Measurements from ENCODE around the gene DIRAS1. TPM values are rescaled to one million over a fixed set of nuclear protein-coding genes. Genes with fewer than 3 reads are reported as not detected.

Gene DIRAS1, protein sequence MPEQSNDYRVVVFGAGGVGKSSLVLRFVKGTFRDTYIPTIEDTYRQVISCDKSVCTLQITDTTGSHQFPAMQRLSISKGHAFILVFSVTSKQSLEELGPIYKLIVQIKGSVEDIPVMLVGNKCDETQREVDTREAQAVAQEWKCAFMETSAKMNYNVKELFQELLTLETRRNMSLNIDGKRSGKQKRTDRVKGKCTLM
- total RNA-seq (2014; rRNA removed; shearing (Covaris generic)), result 7.2 and 7.3 TPM in 2 replicates
- polyA plus RNA-seq (2015; cell fraction: cytosol; rRNA removed), result 25.3 and 38.3 TPM in 2 replicates
- 14.2 and 14.4 TPM in 2 replicates for polyA plus RNA-seq (2015; cell fraction: nucleus; rRNA removed)

DNA sequence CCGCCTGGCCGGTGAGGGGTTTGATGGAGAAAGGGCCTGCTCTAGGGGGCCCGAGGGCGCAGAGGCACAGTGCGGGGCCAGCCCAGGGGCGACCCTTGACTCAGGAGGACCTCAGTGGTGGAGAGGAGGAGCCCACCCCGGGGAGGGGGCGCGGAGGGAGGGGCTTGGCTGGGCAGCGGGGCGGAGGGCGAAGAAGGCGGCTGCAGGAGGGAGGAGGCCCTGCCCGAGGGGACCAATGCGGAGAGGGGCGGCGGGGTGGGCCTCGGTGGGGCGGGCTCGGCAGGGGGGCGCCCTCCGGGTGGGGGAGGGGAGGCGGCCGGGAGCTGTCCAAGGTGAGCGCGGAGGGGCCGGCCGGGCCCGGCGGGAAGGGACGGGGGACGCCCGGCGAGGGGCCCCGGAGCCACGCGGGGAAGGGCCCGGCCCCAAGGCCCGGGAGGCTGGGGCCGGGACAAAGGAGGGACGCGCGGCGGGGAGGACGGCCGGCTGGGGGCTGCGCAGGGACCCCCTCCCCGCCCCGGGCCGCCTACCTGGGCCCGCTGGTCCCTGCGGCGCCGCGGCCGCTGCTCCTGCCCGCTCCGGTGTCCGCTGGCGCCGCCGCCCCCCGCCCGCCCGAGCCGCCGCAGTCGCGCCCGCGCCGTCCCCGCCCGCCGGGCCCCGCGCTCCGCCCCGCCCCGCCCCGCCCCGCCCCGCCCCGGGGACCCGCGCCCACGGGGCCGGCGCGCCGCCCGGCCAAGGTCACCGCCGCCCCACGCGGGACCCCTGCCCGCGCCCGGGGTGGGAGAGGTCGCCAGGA, at the start of gene DIRAS1:
Gene DIRAS1, minus strand, starts transcription at position 596 of the 793 bp plus-strand sequence. CDS start 3,566 bp downstream, outside the sequence.
- in situ Hi-C loops (cut with HindIII; ENCODE audit: low pct_unique_long_range_greater_than_20kb, low sequenced_read_pairs), result no loop called here
- no peak for DNase-seq (ENCODE audit: low read depth, low spot score)

DNA sequence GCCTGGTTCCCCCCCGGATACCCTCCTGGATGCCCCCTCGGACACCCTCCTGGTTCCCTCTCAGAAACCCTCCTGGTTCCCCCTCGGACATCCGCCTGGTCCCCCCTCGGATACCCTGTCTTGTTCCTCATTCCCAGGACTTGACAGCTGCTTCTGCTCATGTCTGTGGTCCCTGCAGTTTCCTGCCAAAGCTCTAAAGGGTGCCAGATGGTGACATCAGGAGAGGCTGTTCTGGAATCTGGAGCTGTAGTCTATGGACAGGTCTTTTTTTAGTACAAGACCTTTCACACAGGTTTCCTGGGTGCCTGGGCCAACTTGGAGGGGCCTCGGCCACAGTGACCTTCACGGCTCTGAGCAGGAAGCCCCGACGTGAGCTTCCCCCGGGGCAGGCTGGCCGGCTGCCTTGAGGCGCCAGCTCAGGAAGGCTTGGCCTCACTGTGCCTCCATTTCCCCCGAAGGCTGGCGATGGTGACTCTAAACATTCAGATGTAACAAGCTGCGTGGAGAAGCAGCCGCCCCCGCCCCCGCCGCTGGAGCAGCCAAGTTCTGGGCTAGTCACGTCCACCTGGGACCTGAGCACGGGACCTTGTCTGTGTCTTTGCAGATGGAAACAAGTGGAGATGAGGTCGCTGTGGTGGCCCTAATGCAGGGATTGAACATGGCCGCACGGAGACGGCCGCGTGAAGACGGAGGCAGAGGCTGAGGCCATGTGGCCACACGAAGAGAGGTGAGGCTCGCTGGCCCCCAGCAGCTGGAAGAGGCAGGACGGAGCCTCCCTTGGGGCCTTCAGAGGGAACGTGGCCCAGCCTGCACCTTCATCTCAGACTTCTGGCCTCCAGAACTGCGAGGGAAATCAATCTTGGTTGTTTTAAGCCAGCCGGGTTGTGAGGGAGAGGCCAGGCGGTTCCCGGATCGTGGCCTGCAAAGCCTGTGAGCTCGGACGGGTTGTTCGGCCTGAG, 49.2 kb upstream of the DIRAS1 start:
- in situ Hi-C loops (cut with HindIII; ENCODE audit: low pct_unique_long_range_greater_than_20kb, low sequenced_read_pairs), result no loop called here
- DNase-seq (ENCODE audit: low read depth, low spot score), result no peak

DNA sequence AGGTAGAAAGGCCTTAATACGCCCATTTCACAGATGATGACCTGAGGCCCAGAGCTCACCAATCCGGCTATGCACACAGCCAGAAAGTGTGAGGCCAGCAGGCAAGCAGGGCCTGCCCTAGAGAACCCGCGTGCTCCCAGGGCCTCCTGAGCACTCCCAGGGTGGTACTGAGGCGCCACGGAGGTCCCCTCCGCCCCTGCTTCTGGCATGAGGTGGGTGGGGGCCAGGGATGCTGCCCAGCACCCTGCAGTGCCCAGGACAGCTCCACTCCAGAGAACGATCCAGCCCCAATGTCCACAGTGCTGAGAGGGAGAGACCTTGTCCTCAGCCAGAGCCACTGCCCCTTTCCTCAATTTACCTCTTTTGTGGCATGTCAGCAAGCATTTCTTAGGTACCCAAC, 48.0 kb upstream of the DIRAS1 start:
- in situ Hi-C loops (cut with HindIII; ENCODE audit: low pct_unique_long_range_greater_than_20kb, low sequenced_read_pairs), result no loop called here

DNA sequence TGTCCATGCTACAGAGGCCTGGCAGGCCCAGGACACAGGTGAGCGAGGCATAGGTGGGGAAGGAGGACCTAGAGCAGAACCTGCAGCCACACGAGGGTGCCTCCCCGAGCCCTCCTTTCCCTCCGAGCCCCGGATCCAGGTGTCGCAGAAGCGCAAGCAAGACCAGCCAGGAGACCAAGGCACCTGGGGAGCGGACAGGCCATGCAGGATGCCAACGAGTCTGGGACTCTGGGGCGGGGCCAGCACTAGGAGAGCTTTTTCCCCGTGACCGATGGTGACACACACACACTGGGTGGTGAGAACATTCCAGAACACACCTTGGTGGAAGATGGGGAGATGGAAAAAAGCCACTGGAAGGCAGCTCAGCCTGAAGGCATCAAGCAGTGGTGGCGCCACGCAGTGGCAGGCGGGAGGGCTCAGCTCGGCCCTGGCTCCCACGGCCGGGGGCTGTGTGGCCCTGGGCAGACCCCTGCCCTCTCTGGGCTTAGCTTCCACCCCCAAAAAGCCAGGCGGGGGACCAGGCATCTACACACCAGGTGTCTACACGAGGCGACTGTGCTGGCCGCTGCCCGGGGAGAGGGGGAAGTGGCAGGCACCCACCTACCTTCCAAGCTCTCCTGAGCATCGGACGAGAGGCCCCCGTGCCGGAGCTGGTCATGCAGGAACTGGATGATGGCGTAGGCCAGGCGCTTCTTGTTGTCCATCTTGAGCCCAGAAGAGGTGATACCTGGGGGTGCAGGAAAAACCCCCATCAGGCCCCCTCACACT, 47.4 kb upstream of the DIRAS1 start:
- in situ Hi-C loops (cut with HindIII; ENCODE audit: low pct_unique_long_range_greater_than_20kb, low sequenced_read_pairs), result no loop called here
- DNase-seq (ENCODE audit: low read depth, low spot score), result no peak

More for the DNA sequence above, 48.0 kb upstream of the DIRAS1 start:
- DNase-seq (ENCODE audit: low read depth, low spot score), result no peak

DNA sequence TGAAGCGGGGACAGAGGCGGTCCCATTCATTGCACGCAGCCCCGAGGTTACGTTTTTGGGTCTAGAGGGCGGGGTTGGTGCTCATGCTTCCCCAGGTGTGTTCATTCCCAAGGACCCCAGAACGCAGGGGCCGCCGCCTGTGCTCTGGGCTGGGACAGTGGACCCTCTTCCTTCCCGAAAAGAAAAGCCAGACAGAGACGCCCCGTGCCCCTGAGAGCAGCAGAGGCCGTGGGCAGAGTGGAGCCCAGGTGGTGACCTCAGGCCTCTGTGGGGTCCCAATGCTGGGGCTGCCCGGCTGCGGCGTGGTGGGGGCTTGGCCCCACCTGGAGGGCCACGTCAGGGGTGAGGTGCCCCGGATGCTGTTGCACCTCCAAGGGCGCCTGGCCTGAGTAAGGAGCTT, 46.5 kb upstream of the DIRAS1 start:
- DNase-seq (ENCODE audit: low read depth, low spot score), result no peak
- in situ Hi-C loops (cut with HindIII; ENCODE audit: low pct_unique_long_range_greater_than_20kb, low sequenced_read_pairs), result no loop called here

DNA sequence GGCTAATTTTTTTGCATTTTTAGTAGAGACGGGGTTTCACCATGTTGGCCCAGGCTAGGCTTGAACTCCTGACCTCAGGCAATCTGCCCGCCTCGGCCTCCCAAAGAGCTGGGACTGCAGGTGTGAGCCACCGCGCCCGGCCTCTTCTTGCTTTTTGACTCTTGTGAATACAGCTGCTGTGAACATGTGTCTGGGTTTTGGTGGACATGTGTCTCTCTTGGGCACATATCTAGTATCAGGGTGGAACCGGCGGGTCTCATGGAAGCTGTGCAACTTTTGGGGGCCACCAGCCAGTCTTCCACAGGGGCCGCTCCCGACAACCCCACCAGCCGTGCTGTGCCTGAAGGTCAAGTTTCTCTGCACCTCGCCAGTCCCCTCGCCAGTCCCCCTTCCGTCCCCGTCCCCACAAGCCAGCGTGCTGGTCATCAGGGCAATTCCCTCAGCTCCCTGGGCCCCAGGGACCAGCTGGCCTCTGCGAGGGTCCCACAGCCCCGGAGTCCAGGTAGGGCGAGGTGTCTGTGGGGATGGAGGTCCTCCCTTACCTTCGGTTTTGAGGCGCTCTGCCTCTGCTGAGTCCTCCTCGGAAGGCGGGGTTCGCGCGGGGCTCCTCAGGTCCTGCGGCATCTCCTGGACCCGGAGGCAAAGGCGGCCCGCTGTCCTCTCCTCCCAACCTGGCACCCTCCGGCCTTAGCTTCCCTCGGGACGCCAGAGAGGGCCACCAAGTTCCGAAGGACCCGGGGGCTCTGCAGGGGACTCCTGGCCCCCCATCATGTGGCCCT, 45.6 kb upstream of the DIRAS1 start:
- in situ Hi-C loops (cut with HindIII; ENCODE audit: low pct_unique_long_range_greater_than_20kb, low sequenced_read_pairs), result no loop called here
- no peak for DNase-seq (ENCODE audit: low read depth, low spot score)

DNA sequence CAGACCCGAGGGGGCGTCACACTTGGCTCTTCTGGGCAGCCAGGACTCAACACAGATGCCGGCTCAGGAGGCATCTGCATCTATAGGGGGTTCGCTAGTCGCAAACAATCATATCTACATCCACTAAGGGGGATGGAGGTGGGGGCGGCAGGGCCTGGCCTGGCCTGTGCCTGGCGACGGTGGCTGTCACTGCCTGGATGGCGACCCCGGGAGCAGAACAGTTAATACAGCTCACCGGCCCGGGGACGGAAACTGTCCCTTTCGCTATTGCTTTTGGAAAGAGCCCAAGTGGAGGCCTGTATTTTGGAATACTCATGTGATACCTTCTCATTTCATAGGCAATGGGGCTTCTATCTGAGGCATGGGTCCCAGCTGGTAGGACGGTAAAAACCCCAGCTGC, 44.2 kb upstream of the DIRAS1 start:
- DNase-seq (ENCODE audit: low read depth, low spot score), result no peak
- in situ Hi-C loops (cut with HindIII; ENCODE audit: low pct_unique_long_range_greater_than_20kb, low sequenced_read_pairs), result no loop called here

DNA sequence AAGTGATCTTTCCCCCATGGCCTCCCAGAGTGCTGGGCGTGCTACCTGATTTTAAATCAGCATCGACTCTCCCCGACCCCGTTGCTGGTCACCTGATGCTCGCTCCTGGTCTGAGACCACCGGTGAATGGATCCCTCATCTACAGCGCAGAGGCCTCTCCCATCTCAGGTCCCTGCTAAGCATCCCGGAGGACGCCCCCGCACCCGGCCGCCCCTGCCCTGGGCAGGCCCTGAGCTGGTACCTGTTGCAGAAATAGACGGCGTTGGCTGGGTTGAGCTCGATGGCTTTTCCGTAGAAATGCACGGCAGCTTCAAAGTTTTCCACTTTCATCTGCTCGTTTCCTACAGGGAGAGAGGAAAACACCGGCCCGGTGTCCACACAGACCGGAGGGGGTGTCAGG, 43.8 kb upstream of the DIRAS1 start:
- no peak for DNase-seq (ENCODE audit: low read depth, low spot score)
- in situ Hi-C loops (cut with HindIII; ENCODE audit: low pct_unique_long_range_greater_than_20kb, low sequenced_read_pairs), result no loop called here

DNA sequence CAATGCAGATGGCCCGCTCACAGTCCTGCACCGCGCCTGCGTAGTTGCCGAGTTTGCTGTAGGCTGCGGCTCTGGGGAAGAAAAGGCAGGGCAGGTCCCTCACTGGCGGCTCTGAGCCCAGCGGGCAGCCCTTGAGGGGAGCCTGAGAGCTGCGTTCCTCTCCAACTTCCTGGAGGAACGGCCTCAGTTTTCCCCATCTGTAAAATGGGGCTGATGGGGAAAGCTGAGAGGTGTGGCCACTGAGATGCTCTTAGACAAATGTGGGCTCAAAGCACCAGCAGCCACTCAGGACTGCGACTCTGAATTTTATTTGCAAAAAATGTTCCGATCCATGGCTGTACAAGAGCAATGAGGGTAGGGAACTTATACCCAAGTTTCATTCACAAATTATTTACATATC, 42.5 kb upstream of the DIRAS1 start:
- DNase-seq (ENCODE audit: low read depth, low spot score), result no peak
- in situ Hi-C loops (cut with HindIII; ENCODE audit: low pct_unique_long_range_greater_than_20kb, low sequenced_read_pairs), result no loop called here

DNA sequence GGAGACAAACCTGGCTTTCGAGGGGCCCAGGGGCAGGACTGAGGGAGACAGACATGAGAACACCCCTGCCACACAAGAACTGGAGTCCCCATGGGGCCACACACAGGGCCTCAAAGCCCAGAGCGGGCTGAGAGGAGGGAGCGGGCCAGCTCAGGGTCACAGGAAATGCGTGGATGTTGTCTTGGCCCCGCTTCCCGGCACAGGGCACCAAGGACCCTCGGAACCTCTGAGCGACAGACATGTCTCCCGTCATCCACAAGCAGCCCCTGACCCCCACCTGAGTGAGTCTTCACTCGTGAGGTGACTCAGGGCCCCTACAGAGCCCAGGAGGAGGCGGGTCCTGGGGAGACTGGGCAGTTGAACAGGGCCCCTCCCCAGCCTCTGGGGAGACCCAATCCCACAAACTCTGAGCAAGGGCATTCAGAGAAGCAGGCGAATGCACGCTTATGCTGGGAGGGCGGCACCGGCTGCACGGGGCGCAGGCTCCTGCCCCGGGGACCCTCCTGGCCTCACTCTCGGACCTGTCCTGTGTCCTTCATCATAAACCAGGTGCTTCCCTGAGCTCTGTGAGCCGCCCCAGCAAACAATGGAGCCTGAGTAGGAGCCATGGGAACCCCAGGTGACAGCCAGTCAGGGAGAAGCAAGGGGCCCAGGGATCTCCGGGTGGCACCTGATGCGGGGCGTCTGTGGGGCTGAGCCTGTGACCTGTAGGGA, 41.8 kb upstream of the DIRAS1 start:
- no peak for DNase-seq (ENCODE audit: low read depth, low spot score)

DNA sequence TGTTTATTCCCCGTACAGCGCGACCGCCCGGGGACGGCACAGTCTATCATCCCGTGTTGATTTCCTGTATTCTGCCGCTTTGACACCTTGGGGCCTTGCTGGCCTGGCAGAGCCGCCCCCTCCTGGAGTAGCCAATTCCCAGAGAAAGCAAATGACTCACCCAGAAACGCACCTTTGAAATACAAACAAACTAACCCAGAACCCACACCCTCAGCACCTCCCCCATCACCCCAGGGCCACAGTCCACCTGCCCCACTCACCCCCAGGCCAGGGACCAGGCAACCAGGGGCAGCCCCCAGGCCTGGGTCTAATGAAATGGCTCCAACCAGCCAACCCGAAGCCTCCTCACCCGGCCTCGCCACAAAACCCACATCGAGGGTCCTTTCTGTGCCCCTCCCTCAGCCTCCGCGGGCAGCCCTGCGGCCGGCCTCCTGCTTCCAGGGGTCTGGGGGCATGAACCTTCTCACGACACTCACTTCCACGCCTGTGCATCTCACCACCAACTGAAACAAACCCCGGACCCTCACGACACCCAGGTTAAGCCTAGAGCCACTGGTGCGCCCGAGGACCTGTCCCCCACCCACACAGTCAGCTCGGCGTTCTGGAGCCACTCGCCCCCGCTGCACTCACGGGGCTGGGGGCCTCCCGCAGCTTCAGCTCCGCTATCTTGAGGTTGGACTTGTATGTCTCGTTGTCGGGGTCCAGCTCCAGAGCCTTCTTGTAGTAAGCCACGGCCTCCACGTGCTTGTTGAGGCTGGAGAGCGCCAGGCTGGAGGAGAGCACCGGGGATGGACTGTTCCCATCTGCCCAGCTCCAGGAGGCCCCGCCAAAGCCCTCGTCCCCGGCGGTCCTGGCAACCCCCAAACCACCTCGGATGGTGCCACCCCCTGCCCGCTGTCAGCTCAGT, 41.0 kb upstream of the DIRAS1 start:
- DNase-seq (ENCODE audit: low read depth, low spot score), result no peak
- in situ Hi-C loops (cut with HindIII; ENCODE audit: low pct_unique_long_range_greater_than_20kb, low sequenced_read_pairs), result no loop called here

More for the DNA sequence above, 41.8 kb upstream of the DIRAS1 start:
- in situ Hi-C loops (cut with HindIII; ENCODE audit: low pct_unique_long_range_greater_than_20kb, low sequenced_read_pairs), result no loop called here

DNA sequence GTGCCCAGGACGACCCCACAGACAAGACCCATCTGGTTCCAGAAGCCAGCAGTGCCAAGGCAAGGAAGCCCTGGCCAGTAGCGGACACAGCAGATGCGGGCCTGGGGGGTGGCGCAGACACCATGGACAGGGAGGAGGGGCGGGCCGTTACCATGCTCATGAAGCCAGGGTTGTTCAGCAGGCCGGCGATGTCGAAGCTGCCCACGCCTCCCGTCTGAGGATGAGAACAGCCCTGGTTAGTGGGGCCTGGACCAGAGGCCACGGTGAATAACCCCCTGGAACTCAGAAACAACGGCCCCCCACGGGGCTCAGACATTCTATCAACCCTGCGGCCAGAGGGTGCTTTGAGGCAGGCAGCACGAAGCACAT, 40.1 kb upstream of the DIRAS1 start:
- DNase-seq (ENCODE audit: low read depth, low spot score), result no peak
- in situ Hi-C loops (cut with HindIII; ENCODE audit: low pct_unique_long_range_greater_than_20kb, low sequenced_read_pairs), result no loop called here

DNA sequence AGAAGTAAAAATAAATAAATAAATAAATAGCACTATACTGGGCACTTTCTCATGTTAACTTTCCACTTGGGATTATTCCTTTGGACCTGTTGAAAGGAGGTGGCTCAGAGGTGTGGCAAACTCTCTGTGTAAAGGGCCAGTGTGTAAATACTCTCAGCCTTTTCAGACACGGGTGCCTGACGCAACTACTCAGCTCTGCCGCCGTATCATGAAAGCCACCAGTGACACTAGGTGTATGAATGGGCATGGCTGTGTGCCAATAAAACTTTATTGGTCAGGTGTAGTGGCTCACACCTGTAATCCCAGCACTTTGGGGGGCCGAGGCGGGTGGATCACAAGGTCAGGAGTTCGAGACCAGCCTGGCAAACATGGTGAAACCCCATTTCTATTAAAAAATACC, 38.8 kb upstream of the DIRAS1 start:
- in situ Hi-C loops (cut with HindIII; ENCODE audit: low pct_unique_long_range_greater_than_20kb, low sequenced_read_pairs), result no loop called here
- no peak for DNase-seq (ENCODE audit: low read depth, low spot score)

DNA sequence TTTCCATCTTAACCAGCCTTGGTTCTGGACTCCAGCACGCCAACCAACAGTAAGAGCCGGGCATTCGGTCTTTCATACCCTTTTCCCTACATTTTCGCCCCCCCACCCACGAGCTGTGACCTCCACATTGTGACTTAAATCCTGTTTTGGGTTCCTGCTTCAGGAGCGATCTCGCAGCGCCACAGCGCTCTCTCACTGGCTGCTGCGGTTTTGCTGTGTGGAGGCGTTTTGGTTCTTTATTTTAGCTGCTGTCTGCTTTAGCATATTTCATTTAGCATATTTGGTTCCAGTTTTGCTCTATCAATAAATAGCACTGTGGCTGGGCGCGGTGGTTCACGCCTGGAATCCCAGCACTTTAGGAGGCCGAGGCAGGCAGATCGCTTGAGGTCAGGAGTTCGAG, 38.2 kb upstream of the DIRAS1 start:
- in situ Hi-C loops (cut with HindIII; ENCODE audit: low pct_unique_long_range_greater_than_20kb, low sequenced_read_pairs), result no loop called here
- DNase-seq (ENCODE audit: low read depth, low spot score), result no peak

DNA sequence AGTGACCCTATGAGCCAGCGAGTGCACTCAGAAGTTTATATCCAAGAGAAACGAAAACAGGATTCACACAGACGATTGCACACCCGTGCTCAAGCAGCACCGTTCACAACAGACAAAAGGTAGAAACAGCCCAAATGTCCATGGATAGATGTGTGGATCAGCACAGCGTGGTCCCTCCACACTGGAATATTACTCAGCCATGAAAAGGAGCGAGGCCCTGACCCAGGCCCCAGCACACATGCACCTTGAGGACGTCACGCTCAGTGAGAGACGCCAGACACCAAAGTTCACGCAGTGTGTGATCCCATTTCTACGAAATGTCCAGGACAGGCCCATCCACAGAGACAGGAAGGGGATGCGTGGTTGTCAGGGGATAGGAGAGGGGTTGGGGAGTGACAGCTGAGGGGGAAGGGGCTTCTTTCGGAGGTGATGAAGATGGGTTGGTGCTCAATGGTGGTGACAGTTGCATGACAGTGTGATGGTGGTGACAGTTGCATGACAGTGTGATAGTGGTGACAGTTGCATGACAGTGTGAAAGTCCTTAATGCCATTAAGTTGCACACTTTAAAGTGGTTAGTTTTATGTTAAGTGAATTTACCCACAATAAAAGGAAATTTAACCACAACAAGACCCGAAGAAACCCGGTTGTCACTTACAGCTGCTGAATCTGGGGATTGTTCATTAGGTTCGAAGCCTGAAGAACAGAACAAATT, 37.6 kb upstream of the DIRAS1 start:
- in situ Hi-C loops (cut with HindIII; ENCODE audit: low pct_unique_long_range_greater_than_20kb, low sequenced_read_pairs), result no loop called here
- no peak for DNase-seq (ENCODE audit: low read depth, low spot score)

Measured in SK-MEL-5 (cell line).